SHP77 treated with DMSO at 0.1 percent for 48 hours (cell line): ENCODE results near the gene GSTO2.
"Not testable (repeated sequence)": the region's sequence is repeated elsewhere in the genome, so short reads cannot be mapped to it uniquely, and the experiment has no call there.

ENCODE experiments used
- DNase-seq: peaks from one replicate; lab custom pipeline; 2025; lab: John Stamatoyannopoulos, UW

Gene GSTO2

DNA sequence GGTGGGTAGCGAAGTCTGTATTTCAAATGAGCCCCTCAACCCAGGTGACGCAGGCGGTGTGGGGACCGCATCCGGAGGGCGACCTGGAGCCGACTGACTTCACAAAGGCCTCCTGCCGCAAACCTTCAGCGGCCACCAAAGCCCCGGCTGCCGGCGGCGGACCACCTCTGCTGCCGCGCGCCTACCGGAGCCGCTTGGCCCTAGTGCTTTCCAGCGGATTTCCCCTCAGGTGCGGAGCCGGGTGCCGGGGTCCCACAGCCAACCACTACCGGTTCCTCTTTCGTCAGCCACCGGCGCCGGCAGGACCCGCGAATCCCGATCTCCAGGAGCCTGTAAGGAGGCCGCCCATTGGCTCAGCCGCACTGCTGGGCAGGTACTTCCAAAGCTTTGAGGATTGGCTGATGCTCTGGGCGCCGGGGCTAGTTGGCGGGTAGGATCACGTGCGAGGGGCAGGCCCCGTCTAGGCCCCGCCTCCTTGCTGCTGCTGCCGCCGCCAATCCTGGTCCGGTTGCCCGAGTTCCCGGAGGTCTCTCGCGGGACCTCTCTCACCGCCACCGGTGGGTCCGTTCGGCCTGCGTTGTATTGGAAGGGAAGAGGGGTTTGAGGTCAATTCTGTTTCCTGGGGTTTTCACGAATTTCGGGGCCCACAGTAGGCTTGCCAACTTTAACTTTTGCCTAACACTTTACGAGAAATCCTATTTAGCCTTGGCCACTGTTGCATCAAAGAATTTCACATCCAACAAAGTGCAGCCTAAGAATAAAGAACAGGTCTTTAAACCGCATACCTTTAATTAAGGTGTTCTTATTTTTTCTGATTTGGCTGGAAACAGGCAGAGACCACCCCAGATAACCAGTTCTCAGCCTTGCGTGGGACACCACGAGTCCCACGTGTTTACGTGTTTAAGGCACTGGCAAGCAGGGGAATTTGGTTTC lies at the start of gene GSTO2:
Gene GSTO2 (plus strand): TSS at position 472 of the 933 bp plus-strand sequence. CDS start 5,732 bp downstream, outside the sequence.
- peak; percentile 94 for DNase-seq

DNA sequence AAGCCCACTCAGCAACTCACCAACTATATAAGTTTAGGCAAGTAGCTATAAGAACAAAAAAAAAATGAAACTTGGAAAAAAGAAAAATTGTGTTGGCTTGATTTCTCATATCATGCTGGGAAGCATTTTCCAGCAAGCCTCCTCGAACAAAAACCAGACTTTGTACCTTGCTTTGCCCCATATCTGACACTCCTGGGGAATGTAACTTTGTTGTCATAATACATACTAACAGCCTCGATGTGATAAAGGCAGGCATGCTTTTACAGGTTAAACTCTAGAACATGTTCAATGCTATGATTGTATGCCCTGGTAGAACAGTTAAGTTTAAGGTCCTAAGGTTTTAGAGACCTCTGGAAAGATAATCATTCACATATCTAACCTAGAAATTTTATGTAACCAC lies 48.5 kb upstream of the GSTO2 start:
- no peak for DNase-seq

DNA sequence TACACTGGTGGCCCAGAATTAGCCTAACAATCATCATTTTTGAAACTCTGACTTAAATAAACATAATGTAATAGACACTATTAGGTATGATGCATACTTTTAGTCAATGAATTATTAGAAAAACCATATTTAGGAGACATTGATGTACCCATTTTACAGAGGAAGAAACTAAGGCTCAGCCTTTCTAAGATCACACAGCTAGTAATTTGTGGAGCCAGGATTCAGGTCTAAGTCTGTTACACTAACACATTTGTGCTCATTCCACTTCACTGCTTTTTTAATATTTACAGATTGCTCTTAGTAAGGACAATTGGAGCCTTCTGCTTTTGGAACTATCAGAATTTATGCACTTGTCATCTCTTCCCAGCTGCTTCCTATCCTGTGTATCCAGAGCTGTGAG lies 45.7 kb upstream of the GSTO2 start:
- DNase-seq: no peak

DNA sequence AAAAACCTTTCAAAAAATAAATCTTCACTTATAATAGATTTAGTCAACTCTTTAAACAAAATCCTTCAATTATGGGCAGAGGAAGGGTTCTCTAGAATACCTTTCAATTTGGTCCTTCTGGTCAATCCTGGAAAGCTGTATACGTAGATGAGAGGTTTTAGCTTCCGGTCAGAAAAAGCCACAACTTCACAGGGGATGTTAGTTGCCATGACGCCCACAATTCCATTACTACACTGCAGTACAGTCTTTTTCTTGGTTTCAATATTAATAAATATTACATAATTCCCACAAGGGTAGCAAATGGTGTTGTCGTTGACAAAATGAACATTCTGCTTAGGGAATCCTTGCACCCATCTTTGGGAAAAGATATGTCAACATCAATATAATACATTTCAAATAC lies 38.5 kb upstream of the GSTO2 start:
- DNase-seq: no peak

DNA sequence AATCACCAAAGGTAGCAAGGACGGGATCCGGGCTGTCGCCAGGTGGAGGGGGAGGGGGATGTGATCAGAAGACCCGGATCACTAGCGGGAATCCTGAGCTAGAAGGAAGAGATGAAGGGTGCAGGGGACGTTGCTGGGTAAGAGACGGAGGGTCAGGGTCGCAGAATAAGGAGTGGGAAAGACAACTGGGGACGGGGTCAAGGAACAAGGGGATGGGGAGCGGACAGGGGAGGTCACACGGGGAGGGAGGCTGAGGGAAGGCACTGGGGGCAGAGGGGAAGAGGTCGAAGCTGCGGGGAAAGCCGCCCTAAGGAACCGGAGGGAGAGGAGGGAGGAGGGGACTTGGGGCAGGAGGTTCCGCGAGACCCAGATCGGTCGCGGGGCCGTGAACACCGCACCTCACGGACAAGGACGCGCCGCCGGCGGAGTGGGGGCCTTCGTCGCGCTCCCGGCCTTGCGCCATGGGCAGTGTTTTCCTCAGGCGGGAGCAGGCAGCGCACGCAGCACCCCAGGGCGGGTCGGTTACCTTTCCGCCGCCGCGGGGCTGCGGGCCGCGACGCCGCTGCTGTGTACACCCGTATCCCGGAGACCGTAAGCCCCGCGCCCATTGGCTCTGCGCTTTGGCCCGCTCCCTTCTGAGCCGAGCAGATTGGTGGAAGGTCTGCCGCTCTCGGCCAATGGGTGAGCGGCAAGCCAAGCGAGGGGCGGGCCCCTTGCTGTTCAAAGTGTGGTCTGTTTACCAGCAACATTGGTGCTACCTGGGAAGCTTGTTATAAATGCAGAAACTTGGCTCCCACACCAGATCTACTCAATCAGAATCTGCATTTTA lies 37.0 kb upstream of the GSTO2 start, which contains the start of gene CFAP43:
Gene CFAP43 (minus strand): TSS at position 581 of the 829 bp plus-strand sequence. CDS start 118 bp downstream, at position 463.
- peak; percentile 93 for DNase-seq

DNA sequence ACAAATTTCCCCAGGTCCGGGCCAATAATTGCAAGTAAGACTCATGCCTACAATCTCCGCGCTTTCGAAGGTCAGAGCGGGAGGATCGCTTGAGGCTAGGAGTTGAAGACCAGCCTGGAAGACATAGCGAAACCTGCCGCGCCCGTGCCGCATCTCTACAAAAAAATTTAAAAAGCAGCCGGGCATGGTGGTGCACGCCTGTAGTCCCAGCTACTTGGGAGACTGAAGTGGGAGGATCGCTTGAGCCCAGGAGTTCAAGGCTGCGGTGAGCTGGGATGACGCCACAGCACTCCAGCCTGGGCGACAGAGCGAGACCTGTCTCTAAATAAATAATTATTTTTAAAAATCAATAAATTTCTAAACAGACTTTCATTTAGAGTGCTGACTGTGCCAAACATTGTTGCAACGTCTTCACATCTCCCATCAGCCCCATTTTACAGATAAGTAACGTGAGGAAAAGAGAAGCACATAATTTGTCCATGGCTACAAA lies 36.3 kb upstream of the GSTO2 start:
- DNase-seq: no peak

DNA sequence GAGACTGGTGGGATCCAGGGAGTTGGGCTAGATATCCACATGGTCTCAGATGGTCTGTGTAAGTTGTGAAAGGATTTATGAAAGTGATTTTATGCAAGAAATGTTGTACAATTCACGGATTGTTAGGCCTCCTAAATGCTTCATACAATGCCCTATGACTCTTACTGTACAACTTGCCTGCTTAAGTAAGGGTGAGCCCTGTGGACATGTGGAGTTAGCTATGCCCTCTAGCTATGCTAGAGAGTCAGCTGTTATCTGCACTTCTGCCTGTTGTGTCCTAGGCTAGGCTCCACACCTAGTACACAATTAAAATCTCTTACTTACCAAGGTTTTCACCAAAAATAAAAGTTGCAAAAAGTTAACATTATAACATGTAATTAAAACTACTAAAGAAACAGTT lies 35.2 kb upstream of the GSTO2 start:
- no peak for DNase-seq

DNA sequence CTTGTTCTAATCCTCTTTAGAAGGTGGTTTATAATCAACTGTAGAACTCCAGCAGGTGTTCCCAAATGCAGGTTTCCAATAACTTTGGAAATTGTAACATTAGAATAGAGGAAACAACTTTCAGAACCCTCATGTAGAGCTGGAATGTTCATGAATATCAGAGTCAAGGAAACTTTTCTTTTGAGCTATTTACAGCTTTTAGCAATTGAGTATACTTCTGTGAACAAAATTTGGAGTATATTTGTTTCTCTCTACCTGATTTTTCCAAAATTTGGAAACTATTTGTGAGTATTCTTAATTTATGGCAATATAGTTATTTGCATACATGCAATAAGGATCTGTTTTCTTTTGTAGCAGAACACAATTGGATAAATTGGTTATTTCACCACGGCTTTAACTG lies 34.0 kb upstream of the GSTO2 start:
- DNase-seq: no peak

DNA sequence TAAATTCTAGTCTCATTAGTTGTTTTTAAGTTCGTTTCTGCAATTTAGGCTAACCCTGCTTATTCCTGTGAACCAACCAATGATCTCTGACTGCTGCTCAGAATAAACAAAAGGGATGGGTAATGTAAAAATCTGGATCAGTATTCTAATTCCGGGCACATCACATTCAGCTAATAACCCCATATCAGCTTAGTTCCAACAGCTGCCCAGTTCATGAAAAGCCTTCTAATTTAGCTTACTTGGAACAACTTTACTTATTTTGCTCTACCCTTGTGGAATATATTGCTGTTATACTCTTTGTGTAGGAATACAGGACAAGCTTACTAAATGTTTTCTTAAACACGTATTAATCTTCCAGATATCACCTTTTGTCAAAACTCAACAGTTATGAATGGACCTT lies 33.2 kb upstream of the GSTO2 start:
- DNase-seq: no peak

DNA sequence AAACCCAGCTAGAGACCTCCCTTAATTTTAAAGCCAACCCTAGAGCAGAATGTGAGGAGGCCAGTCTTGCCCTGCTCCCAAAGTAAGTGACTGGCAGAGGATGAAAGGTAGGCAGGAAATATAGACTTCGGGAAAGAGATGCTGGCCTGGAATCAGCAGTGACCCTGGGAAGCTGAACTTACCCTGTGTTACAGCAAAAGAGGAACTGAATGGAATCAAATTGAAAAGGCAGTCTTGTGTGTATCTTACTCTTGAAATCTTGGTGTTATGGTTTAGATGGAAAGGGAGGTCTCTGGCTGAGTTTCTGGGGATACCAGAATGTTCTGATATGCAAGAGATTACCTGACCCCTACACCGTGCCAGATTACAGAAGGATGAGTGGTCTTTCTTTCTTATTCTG lies 28.9 kb upstream of the GSTO2 start:
- no peak for DNase-seq

DNA sequence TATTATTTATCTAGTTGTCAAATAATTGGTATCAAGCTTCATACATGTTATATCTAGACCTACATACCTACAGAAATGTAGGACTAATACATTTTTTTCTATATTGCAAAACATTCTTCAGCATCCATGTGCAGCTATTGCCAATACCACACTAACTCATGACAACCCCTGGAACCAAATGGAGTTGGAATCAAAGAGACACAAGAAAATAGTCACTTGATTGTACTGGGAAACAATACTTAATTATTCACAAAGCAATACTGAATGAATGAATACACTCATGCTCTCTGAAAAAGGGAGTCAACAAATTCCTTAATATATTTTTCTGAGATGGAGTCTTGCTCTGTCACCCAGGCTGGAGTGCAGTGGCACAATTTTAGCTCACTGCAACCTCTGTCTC lies 26.4 kb upstream of the GSTO2 start:
- no peak for DNase-seq

DNA sequence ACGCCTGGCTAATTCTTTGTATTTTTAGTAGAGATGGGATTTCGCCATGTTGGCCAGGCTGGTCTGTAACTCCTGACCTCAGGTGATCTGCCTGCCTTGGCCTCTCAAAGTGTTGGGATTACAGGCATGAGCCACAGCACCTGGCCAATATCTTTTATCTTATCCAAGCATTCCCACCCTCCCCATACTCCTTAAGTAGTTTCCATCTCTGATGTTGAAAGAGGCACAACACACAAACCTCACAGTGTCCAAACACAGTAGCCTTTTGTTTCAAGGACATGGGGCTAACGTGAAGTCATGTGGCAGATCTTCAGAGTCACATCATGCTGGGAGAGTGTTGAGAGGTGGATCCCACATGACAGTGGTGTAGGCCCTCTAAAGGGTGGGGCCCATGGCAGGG lies 26.0 kb upstream of the GSTO2 start:
- DNase-seq: not testable (repeated sequence)

DNA sequence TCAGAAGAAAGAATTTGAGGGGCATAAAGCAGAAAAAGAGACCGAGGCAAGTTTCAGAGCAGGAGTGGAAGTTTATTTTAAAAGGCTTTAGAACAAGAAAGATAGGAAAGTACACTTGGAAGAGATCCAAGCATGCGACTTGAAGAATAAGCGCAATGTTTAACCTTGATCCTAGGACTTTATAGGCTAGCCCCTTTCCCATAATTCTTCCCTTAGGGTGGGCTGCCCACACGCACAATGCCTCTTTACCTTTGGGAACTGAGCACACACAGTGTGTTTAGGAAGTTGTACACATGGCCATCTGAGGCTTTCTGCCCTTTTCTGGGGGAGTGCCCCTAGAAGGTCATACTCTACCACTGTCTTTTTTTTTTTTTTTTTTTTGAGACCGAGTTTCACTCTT lies 25.5 kb upstream of the GSTO2 start:
- no peak for DNase-seq

DNA sequence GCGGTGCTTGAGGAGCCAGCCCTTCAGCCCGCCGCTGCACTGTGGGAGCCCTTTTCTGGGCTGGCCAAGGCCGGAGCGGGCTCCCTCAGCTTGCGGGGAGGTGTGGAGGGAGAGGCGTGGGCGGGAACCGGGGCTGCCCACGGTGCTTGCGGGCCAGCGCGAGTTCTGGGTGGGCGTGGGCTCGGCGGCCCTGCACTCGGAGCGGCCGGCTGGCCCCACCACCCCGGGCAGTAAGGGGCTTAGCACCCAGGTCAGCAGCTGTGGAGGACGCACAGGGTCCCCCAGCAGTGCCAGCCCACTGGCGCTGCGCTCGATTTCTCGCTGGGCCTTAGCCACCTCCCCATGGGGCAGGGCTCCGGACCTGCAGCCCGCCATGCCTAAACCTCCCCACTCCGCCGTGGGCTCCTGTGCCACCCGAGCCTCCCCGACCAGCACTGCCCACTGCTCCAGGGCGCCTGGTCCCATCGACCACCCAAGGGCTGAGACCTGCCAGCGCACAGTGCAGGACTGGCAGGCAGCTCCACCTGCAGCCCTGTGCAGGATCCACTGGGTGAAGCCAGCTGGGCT lies 23.8 kb upstream of the GSTO2 start:
- no peak for DNase-seq

DNA sequence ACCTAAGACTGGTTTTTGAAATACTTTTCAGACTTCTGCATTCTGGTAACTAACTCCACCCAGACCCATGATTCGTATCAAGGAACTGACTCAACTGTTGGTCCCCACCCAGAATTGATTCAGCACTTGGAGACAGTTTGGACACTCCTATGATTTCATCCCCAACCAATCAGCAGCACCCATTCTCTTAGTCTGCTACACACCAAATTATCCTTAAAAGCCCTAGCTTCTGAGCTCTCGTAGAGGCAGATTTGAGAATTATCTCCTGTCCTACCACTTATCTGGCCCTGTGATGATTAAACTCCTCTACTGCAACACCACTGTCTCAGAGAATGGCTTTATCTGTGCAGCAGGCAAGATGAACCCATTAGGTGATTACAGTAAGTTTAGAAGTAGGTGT lies 22.0 kb upstream of the GSTO2 start:
- no peak for DNase-seq

DNA sequence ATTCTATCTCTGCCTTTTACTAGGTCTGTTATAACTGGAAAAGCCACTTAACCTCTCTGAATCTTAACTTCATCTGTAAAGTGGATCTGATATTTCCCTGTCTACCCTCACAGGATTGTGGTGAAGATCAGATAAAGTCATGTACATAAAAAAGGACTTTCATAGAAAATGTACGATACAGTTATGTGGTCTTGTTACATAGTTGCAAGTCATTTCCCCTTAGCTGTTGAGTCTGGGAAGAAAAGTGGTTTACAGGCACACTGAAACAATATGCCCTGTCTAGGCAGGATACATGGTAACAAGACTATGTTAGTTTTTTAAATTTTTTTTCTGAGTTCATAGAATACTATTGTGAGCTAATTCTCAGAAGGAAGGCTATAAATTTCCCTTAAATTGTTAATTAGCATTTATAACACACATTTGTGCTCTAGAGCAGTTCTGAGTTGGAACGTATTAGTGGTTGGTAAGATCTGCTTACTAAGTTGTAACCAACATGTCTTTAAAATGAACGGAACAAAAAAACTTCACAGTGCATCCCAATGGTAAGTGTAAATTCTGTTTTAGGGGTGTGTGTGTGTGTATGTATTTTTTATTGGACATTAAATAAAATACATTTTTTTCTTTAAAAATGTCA lies 21.4 kb upstream of the GSTO2 start:
- DNase-seq: no peak

DNA sequence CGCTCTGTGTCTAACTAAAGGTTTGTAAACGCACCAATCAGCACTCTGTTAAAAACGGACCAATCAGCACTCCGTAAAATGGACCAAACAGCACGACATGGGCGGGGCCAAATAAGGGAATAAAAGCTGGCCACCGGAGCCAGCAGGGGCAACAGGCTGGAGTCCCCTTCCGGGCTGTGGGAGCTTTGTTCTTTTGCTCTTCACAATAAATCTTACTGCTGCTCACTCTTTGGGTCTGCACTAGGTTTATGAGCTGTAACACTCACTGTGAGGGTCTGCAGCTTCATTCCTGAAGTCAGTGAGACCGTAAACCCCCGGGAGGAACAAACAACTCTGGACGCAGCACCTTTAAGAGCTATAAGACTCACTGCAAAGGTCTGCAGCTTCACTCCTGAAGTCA lies 20.1 kb upstream of the GSTO2 start:
- DNase-seq: not testable (repeated sequence)

DNA sequence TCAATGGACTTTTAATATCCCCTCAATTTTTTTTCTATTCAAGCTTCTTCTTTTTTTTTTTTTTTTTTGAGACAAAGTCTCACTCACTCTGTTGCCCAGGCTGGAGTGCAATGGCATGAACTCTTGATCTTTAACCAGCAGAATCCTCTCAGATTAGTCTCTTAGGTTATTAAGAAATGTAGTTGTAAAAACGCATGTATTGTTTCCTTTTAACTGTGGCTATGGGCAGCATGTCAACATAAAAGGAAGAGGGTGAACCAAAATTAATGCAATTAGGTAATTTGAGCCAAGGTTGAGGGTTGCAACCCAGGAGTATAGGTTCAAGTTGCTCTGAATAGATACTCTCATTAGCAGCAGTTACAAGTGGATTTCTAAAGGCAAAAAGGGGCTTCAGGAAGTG lies 18.6 kb upstream of the GSTO2 start:
- no peak for DNase-seq

DNA sequence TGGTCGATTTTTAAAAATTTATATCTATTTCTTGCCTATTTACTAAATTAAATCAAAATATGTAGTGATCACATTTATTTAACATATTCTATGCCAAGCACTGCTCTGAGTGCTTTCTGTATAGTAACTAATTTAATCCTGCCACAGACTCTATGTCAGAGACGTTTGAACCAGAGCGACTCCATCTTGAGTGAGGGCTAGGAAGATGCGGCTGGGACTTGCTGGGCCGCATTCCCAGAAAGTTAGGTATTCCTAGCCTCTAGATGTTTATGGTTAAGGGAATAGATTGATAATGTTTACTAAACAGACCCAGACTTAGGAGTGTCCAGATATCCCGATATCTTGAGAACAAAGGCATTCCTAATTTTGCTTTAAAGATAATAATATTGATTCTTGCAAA lies 17.5 kb upstream of the GSTO2 start:
- DNase-seq: no peak

DNA sequence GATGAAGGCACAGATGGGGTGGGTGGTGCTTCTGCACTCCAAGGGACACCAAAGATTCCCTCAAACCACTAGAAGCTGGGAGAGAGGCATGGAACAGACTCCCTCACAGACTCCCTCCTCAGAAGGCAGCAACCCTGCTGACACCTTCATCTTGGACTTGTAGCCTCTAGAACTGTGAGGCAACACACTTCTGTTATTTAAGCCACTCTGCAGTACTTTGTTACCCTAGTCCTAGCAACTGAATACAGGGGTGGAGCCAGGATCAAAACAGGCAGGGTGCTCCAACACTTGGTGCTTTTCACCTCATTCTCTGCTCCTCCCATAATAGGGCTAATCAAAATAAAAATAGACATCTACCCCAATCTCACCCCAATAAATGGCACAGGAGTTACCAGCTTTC lies 16.6 kb upstream of the GSTO2 start:
- DNase-seq: no peak

DNA sequence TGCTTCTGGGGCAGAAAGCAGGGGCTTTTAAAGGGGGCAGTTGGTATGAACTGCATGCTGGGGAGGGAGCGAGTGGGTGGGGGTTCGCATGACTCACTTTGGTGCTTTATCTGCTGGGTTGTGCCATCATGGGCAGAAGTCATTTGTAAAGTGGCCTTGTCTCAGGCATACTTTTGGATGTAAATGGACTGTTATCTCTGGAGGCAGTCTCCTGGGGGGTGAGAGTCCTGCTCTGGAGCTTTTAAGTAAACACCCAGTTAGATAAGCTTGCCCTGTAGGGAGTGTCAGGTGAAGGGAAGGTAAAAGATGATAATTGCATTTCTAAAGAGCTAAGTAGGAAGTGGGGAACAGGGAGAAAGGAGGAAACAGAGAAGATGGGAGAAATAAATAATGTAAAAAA lies 15.9 kb upstream of the GSTO2 start:
- no peak for DNase-seq
